Measurements from ENCODE around the gene COL4A3. TPM values are rescaled to one million over a fixed set of nuclear protein-coding genes. Genes with fewer than 3 reads are reported as not detected.

Gene COL4A3
- under 1 TPM; 0.30 to 0.42 TPM for total RNA-seq

- Histone ChIP-seq H3K9me3 (no peaks in the 10 kb centered on the region), H3K27ac (no peak within 1 kb of the TSS), H3K27me3 (peaks cover 5% of the 10 kb centered on the region), H3K4me1 (no peaks in the 10 kb centered on the region), H3K36me3 (no peaks in the 10 kb centered on the region), H3K4me3 (peak within 1 kb of the TSS; percentile 44), H3K9ac (ENCODE audit: low read depth in 2 of 2, low read length in 2 of 2) (peak within 1 kb of the TSS; percentile 30 to 65)
- no peak for TF ChIP-seq CTCF (IDR thresholded peaks at IDR 0.05)
- peak; percentile 50 for DNase-seq
- intact Hi-C loops (cut with DNase I) = no loop called here
Observed at GRCh38 chr2:227163998-227164762, at the start of gene COL4A3, which contains the start of gene COL4A4. TSS of gene COL4A3 (plus strand) at chr2:227164624. CDS start at chr2:227164727, 103 bp downstream. TSS of gene COL4A4 (minus strand) at chr2:227164205. CDS start at chr2:227147483, 16,722 bp downstream.

- DNase-seq = no peak
- no peaks in the 10 kb centered on the region for H3K4me1 ChIP-seq
- intact Hi-C loops (cut with DNase I) = no loop called here
- H3K27me3 ChIP-seq = no peaks in the 10 kb centered on the region
- no peak overlapping the region for H3K4me3 ChIP-seq
- H3K27ac ChIP-seq = no peak overlapping the region
- TF ChIP-seq CTCF (IDR thresholded peaks at IDR 0.05) = no peak
- no peak overlapping the region for H3K9ac ChIP-seq (ENCODE audit: low read depth in 2 of 2, low read length in 2 of 2)
- H3K9me3 ChIP-seq = no peaks in the 10 kb centered on the region
- no peaks in the 10 kb centered on the region for H3K36me3 ChIP-seq
Observed at GRCh38 chr2:227115761-227116160, 48.7 kb upstream of the COL4A3 start.

- DNase-seq = no peak
- no peaks in the 10 kb centered on the region for H3K36me3 ChIP-seq
- H3K9ac ChIP-seq (ENCODE audit: low read depth in 2 of 2, low read length in 2 of 2) = no peak overlapping the region
- intact Hi-C loops (cut with DNase I) = no loop called here
- H3K27me3 ChIP-seq = no peaks in the 10 kb centered on the region
- H3K4me3 ChIP-seq = no peak overlapping the region
- no peaks in the 10 kb centered on the region for H3K9me3 ChIP-seq
- H3K27ac ChIP-seq = no peak overlapping the region
- H3K4me1 ChIP-seq = no peaks in the 10 kb centered on the region
- TF ChIP-seq CTCF (IDR thresholded peaks at IDR 0.05) = no peak
Observed at GRCh38 chr2:227117027-227117426, 47.4 kb upstream of the COL4A3 start.

- intact Hi-C loops (cut with DNase I) = no loop called here
- no peaks in the 10 kb centered on the region for H3K9me3 ChIP-seq
- H3K9ac ChIP-seq (ENCODE audit: low read depth in 2 of 2, low read length in 2 of 2) = no peak overlapping the region
- no peaks in the 10 kb centered on the region for H3K27me3 ChIP-seq
- H3K4me1 ChIP-seq = no peaks in the 10 kb centered on the region
- H3K27ac ChIP-seq = no peak overlapping the region
- no peak for TF ChIP-seq CTCF (IDR thresholded peaks at IDR 0.05)
- H3K36me3 ChIP-seq = no peaks in the 10 kb centered on the region
- DNase-seq = no peak
- H3K4me3 ChIP-seq = no peak overlapping the region
Observed at GRCh38 chr2:227117852-227118251, 46.6 kb upstream of the COL4A3 start.

GRCh38 chr2:227118353-227118752 lies 46.1 kb upstream of the COL4A3 start:
- intact Hi-C loops (cut with DNase I) = no loop called here
- TF ChIP-seq CTCF (IDR thresholded peaks at IDR 0.05) = no peak
- H3K27ac ChIP-seq = no peak overlapping the region
- H3K9ac ChIP-seq (ENCODE audit: low read depth in 2 of 2, low read length in 2 of 2) = no peak overlapping the region
- no peak for DNase-seq
- H3K36me3 ChIP-seq = no peaks in the 10 kb centered on the region
- no peak overlapping the region for H3K4me3 ChIP-seq
- no peaks in the 10 kb centered on the region for H3K27me3 ChIP-seq
- no peaks in the 10 kb centered on the region for H3K9me3 ChIP-seq
- no peaks in the 10 kb centered on the region for H3K4me1 ChIP-seq

Measured in colonic mucosa (tissue), 4 donors.